GM18951 (cell line): ENCODE measurements around the gene REV3L.

ENCODE experiments used
- POLR2A ChIP-seq: IDR thresholded peaks from 4 replicates; pipeline ENCODE4 v1.6.1; 2011; ENCODE audit warnings: mild to moderate bottlenecking; ENCODE audit not compliant: insufficient read length, insufficient read depth; ENCODE audit errors: extremely low read depth
- in situ Hi-C: fragments of 300-500 bp; cut with MboI; formaldehyde crosslinking; loops from one replicate; pipeline ENCODE4 v1.12.0; 2022; ENCODE audit warnings: low sequenced_read_pairs, mixed read lengths, inconsistent platforms; ENCODE audit not compliant: unreplicated experiment

REV3L gene

GRCh38 chr6:111439171-111439570 is 43.8 kb downstream of the REV3L start:
- TF ChIP-seq POLR2A, result no peak
- in situ Hi-C loops, result no loop called here

- TF ChIP-seq POLR2A, result no peak
- in situ Hi-C loops, result no loop called here
Observed at GRCh38 chr6:111437573-111437972, 45.4 kb downstream of the REV3L start.

- TF ChIP-seq POLR2A, result no peak
- in situ Hi-C loops, result no loop called here
Observed at GRCh38 chr6:111432511-111432910, 50.5 kb downstream of the REV3L start.

- TF ChIP-seq POLR2A, result no peak
- in situ Hi-C loops, result no loop called here
Observed at GRCh38 chr6:111430605-111431376, 52.2 kb downstream of the REV3L start.

- in situ Hi-C loops, result no loop called here
- no peak for TF ChIP-seq POLR2A
Observed at GRCh38 chr6:111429571-111429970, 53.4 kb downstream of the REV3L start.

GRCh38 chr6:111428811-111429210 is 54.2 kb downstream of the REV3L start:
- no peak for TF ChIP-seq POLR2A
- in situ Hi-C loops, result no loop called here

GRCh38 chr6:111427341-111428116 is 55.5 kb downstream of the REV3L start:
- TF ChIP-seq POLR2A, result no peak

GRCh38 chr6:111423960-111424846 is 58.8 kb downstream of the REV3L start:
- in situ Hi-C loops, result no loop called here
- no peak for TF ChIP-seq POLR2A

More at GRCh38 chr6:111427341-111428116, 55.5 kb downstream of the REV3L start:
- in situ Hi-C loops, result no loop called here

- no peak for TF ChIP-seq POLR2A
- in situ Hi-C loops, result no loop called here
Observed at GRCh38 chr6:111423055-111423633, 59.9 kb downstream of the REV3L start.

- TF ChIP-seq POLR2A, result no peak
- in situ Hi-C loops, result no loop called here
Observed at GRCh38 chr6:111418971-111419693, 63.9 kb downstream of the REV3L start.

GRCh38 chr6:111417946-111418345 is 65.1 kb downstream of the REV3L start:
- in situ Hi-C loops, result no loop called here
- no peak for TF ChIP-seq POLR2A

GRCh38 chr6:111417181-111417585 is 65.8 kb downstream of the REV3L start:
- in situ Hi-C loops, result no loop called here

More at GRCh38 chr6:111417181-111417585, 65.8 kb downstream of the REV3L start:
- no peak for TF ChIP-seq POLR2A
